H9 (cell line): Measurements from ENCODE around the gene PCYT2. TPM values are rescaled to one million over a fixed set of nuclear protein-coding genes. Genes with fewer than 3 reads are reported as not detected.

ENCODE experiments used
- DNase-seq: peaks from one replicate; pipeline ENCODE4 v3.0.0-alpha.2; 2017
- H2AFZ ChIP-seq: one replicate; pipeline ENCODE4 v1.6.1; 2013; ENCODE audit warnings: mild to moderate bottlenecking, low read length, control low read depth, moderate library complexity
- H2AK5ac ChIP-seq: 2 replicates; pipeline ENCODE4 v1.6.1; 2013; ENCODE audit warnings: low read length, control low read depth, mixed read lengths; ENCODE audit not compliant: insufficient read length
- H2BK120ac ChIP-seq: one replicate; pipeline ENCODE4 v1.6.1; 2013; ENCODE audit warnings: low read depth, mild to moderate bottlenecking, low read length, control low read depth, inconsistent platforms; ENCODE audit not compliant: poor library complexity, severe bottlenecking
- H2BK12ac ChIP-seq: 2 replicates; pipeline ENCODE4 v1.6.1; 2013; ENCODE audit warnings: low read length, control low read depth, mixed read lengths, low read depth; ENCODE audit not compliant: insufficient read length
- H2BK15ac ChIP-seq: 2 replicates; pipeline ENCODE4 v1.6.1; 2013; ENCODE audit warnings: low read depth, low read length, control low read depth
- H2BK20ac ChIP-seq: one replicate; pipeline ENCODE4 v1.6.1; 2013; ENCODE audit warnings: low read depth, mild to moderate bottlenecking, low read length, control low read depth, inconsistent platforms; ENCODE audit not compliant: poor library complexity, severe bottlenecking
- H2BK5ac ChIP-seq: 2 replicates; pipeline ENCODE4 v1.6.1; 2013; ENCODE audit warnings: low read length, control low read depth, mixed read lengths; ENCODE audit not compliant: insufficient read length
- H3K14ac ChIP-seq: 2 replicates; pipeline ENCODE4 v1.6.1; 2013; ENCODE audit warnings: low read length, control low read depth; ENCODE audit not compliant: insufficient read depth
- H3K18ac ChIP-seq: 2 replicates; pipeline ENCODE4 v1.6.1; 2013; ENCODE audit warnings: low read depth, mild to moderate bottlenecking, mixed read lengths, low read length, control low read depth; ENCODE audit not compliant: insufficient read length
- H3K23ac ChIP-seq: 2 replicates; pipeline ENCODE4 v1.6.1; 2013; ENCODE audit warnings: low read length, control low read depth, mixed read lengths, low read depth; ENCODE audit not compliant: insufficient read length
- H3K23me2 ChIP-seq: 2 replicates; pipeline ENCODE4 v1.6.1; 2013; ENCODE audit warnings: low read depth, mild to moderate bottlenecking, mixed read lengths, low read length, control low read depth; ENCODE audit not compliant: insufficient read length, poor library complexity, severe bottlenecking
- H3K27ac ChIP-seq: 2 replicates; pipeline ENCODE4 v1.5.1; 2013; ENCODE audit warnings: low read length, control low read depth, mixed read lengths, low read depth; ENCODE audit not compliant: insufficient read length
- H3K27me3 ChIP-seq: 2 replicates; pipeline ENCODE4 v1.6.1; 2013; ENCODE audit warnings: low read length, control low read depth, inconsistent platforms; ENCODE audit not compliant: insufficient read depth
- H3K4ac ChIP-seq: 2 replicates; pipeline ENCODE4 v1.6.1; 2013; ENCODE audit warnings: low read depth, mild to moderate bottlenecking, control low read depth, inconsistent platforms, low read length, moderate library complexity
- H3K4me1 ChIP-seq: 2 replicates; pipeline ENCODE4 v1.6.1; 2013; ENCODE audit warnings: low read length, control low read depth, inconsistent platforms; ENCODE audit not compliant: insufficient read depth
- H3K4me2 ChIP-seq: 2 replicates; pipeline ENCODE4 v1.6.1; 2013; ENCODE audit warnings: low read length, control low read depth, mixed read lengths; ENCODE audit not compliant: insufficient read length, insufficient read depth
- H3K56ac ChIP-seq: 2 replicates; pipeline ENCODE4 v1.6.1; 2013; ENCODE audit warnings: low read depth, mild to moderate bottlenecking, mixed read lengths, low read length, control low read depth; ENCODE audit not compliant: insufficient read length
- H3K79me1 ChIP-seq: 2 replicates; pipeline ENCODE4 v1.6.1; 2013; ENCODE audit warnings: low read depth, mild to moderate bottlenecking, moderate library complexity, low read length, control low read depth, inconsistent platforms; ENCODE audit not compliant: insufficient read depth, poor library complexity, severe bottlenecking
- H3K79me2 ChIP-seq: 2 replicates; pipeline ENCODE4 v1.6.1; 2013; ENCODE audit warnings: low read length, control low read depth, inconsistent platforms; ENCODE audit not compliant: insufficient read depth
- H3K9ac ChIP-seq: 2 replicates; pipeline ENCODE4 v1.6.1; 2013; ENCODE audit warnings: low read length, control low read depth, mixed read lengths; ENCODE audit not compliant: insufficient read length; ENCODE audit errors: extremely low read depth
- H3K9me3 ChIP-seq: one replicate; pipeline ENCODE4 v1.6.1; 2013; ENCODE audit warnings: low read depth, low read length, inconsistent platforms; ENCODE audit not compliant: control insufficient read depth
- H3T11ph ChIP-seq: one replicate; pipeline ENCODE4 v1.6.1; 2013; ENCODE audit warnings: mild to moderate bottlenecking, low read length, control low read depth, inconsistent platforms
- H4K20me1 ChIP-seq: one replicate; pipeline ENCODE4 v1.6.1; 2013; ENCODE audit not compliant: control insufficient read depth, insufficient read length, insufficient read depth
- H4K5ac ChIP-seq: 2 replicates; pipeline ENCODE4 v1.6.1; 2013; ENCODE audit warnings: low read depth, mild to moderate bottlenecking, mixed read lengths, low read length, control low read depth; ENCODE audit not compliant: insufficient read length
- H4K8ac ChIP-seq: replicated peaks from 2 replicates; pipeline ENCODE4 v1.6.1; 2013; ENCODE audit warnings: low read length, control low read depth, mixed read lengths, low read depth; ENCODE audit not compliant: insufficient read length
- H4K91ac ChIP-seq: 2 replicates; pipeline ENCODE4 v1.6.1; 2013; ENCODE audit warnings: low read depth, mild to moderate bottlenecking, moderate library complexity, mixed read lengths, low read length, control low read depth; ENCODE audit not compliant: insufficient read length
- H3K27ac Mint-ChIP-seq, 3 experiments: 2 replicates in 2 of 3; 3 replicates in 1 of 3; pipeline ENCODE4 v1.8.0; 2020 to 2021; ENCODE audit warnings: mixed read lengths in 3 of 3, mild to moderate bottlenecking in 1 of 3, moderate library complexity in 1 of 3
- H3K27me3 Mint-ChIP-seq: 2 replicates; pipeline ENCODE4 v1.8.0; 2021; ENCODE audit warnings: low read depth, mild to moderate bottlenecking, moderate library complexity, mixed read lengths
- H3K36me3 Mint-ChIP-seq, 3 experiments: 2 replicates in 2 of 3; 3 replicates in 1 of 3; pipeline ENCODE4 v1.8.0; 2020 to 2021; ENCODE audit warnings: low read depth in 3 of 3, mixed read lengths in 3 of 3; ENCODE audit not compliant: insufficient read depth in 1 of 3
- H3K4me1 Mint-ChIP-seq, 2 experiments: 2 replicates each; pipeline ENCODE4 v1.8.0; 2020; ENCODE audit warnings: mixed read lengths in 2 of 2
- H3K4me3 Mint-ChIP-seq, 2 experiments: 2 replicates in 1 of 2; 3 replicates in 1 of 2; pipeline ENCODE4 v1.8.0; 2020 to 2021; ENCODE audit warnings: mild to moderate bottlenecking in 2 of 2, mixed read lengths in 2 of 2, moderate library complexity in 1 of 2
- H3K9me3 Mint-ChIP-seq, 2 experiments: 2 replicates in 1 of 2; 3 replicates in 1 of 2; pipeline ENCODE4 v1.8.0; 2020; ENCODE audit warnings: mild to moderate bottlenecking in 2 of 2, mixed read lengths in 2 of 2, moderate library complexity in 1 of 2
- WGBS: extraction: QIAGEN DNeasy Blood & Tissue Kit; methylation state at CpG from one replicate; pipeline ENCODE4 v1.1.7; 2013; ENCODE audit warnings: missing lambda C conversion rate, low lambda C conversion rate, mixed read lengths; ENCODE audit not compliant: insufficient read length; ENCODE audit errors: extremely low coverage; 5-methylcytosine and 5-hydroxymethylcytosine counted together
- total RNA-seq: library from RNA; stranded (reverse); gene quantifications from 2 replicates; pipeline ENCODE4 v1.2.1, GENCODE V29; 2021
- TF ChIP-seq, protein P1 (sequence below): fragments of 200-600 bp; sonication (generic); conservative IDR thresholded peaks from 3 replicates; pipeline ENCODE4 v1.8.0; 2021; ENCODE audit warnings: antibody characterized with exemption, mild to moderate bottlenecking

PCYT2 gene
- total RNA-seq, 1 experiment from 2014 or later = 24.5 TPM

DNA sequence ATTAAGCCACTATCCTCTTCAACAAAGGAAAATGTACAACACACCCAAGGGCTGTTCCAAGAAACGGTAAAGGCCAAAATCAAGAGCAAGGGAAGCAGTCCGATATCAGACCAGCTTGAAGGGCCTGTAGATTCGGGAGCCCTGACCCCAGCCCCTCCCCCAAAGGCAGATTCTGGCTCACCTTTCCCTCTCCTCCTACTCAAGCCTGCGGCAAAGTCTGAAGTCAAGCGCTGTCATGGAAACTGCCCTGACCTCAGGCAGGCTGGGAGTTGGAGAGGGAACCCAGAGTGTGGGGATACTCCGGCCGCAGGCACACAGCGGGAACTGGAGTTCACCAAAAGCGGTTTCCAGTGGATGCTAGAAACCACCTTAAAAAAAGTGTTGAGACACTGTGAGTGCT lies 21.6 kb downstream of the PCYT2 start:
- no peak overlapping the region for H4K5ac ChIP-seq
- H2AFZ ChIP-seq = no peak overlapping the region
- H2BK15ac ChIP-seq = no peak overlapping the region
- H3K18ac ChIP-seq = no peak overlapping the region
- H3K56ac ChIP-seq = peak overlapping the region; percentile 9
- H3K79me2 ChIP-seq = peaks cover 17% of the 10 kb centered on the region; the same call in 1 of the 2 replicates
- no peak overlapping the region for H3K23ac ChIP-seq
- no peak overlapping the region for H2BK20ac ChIP-seq
- peaks cover 3 to 16% of the 10 kb centered on the region in 2 experiments; a peak in 3 of 4 replicates for H3K4me1 Mint-ChIP-seq
- no peak overlapping the region for H3K27ac ChIP-seq
- H3K23me2 ChIP-seq = peaks cover 7% of the 10 kb centered on the region
- H3K9ac ChIP-seq = no peak overlapping the region
- H3K4me3 Mint-ChIP-seq = peak overlapping the region; percentile 89 to 92
- no peaks in the 10 kb centered on the region for H4K20me1 ChIP-seq
- no peaks in the 10 kb centered on the region for H3K9me3 Mint-ChIP-seq
- H3K4me2 ChIP-seq = no peak overlapping the region
- no peak overlapping the region for H3K4ac ChIP-seq
- no CpG with 5 or more reads among the region's 9 CpGs for WGBS
- no peaks in the 10 kb centered on the region for H3K27me3 ChIP-seq
- TF ChIP-seq, protein P1, sequence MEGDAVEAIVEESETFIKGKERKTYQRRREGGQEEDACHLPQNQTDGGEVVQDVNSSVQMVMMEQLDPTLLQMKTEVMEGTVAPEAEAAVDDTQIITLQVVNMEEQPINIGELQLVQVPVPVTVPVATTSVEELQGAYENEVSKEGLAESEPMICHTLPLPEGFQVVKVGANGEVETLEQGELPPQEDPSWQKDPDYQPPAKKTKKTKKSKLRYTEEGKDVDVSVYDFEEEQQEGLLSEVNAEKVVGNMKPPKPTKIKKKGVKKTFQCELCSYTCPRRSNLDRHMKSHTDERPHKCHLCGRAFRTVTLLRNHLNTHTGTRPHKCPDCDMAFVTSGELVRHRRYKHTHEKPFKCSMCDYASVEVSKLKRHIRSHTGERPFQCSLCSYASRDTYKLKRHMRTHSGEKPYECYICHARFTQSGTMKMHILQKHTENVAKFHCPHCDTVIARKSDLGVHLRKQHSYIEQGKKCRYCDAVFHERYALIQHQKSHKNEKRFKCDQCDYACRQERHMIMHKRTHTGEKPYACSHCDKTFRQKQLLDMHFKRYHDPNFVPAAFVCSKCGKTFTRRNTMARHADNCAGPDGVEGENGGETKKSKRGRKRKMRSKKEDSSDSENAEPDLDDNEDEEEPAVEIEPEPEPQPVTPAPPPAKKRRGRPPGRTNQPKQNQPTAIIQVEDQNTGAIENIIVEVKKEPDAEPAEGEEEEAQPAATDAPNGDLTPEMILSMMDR = no peak
- peak overlapping the region in 1 of 3 experiments; percentile 95; a peak in 2 of 7 replicates for H3K27ac Mint-ChIP-seq
- H2BK120ac ChIP-seq = no peak overlapping the region
- H3K36me3 Mint-ChIP-seq = peaks cover 45 to 69% (median 58%) of the 10 kb centered on the region in 3 experiments
- H2AK5ac ChIP-seq = no peak overlapping the region
- H3T11ph ChIP-seq = no peak overlapping the region
- H3K4me1 ChIP-seq = no peaks in the 10 kb centered on the region
- H3K14ac ChIP-seq = no peak overlapping the region
- H3K9me3 ChIP-seq = no peaks in the 10 kb centered on the region
- no peak overlapping the region for H2BK12ac ChIP-seq
- peaks cover 24% of the 10 kb centered on the region for H3K79me1 ChIP-seq
- H4K8ac ChIP-seq = no peak overlapping the region
- 0 out of 2 replicates have a peak, but pooled peaks cover 1% of the 10 kb centered on the region for H3K27me3 Mint-ChIP-seq
- no peak overlapping the region for H2BK5ac ChIP-seq
- DNase-seq = no peak
- H4K91ac ChIP-seq = no peak overlapping the region
